Neural cell (in vitro differentiated cells): ENCODE results near the gene C1orf35.

Source experiments
- CTCF ChIP-seq: fragments of 450-650 bp; IDR thresholded peaks from 2 replicates; pipeline ENCODE4 v1.5.1; 2014; ENCODE audit warnings: antibody characterized with exemption, mild to moderate bottlenecking, moderate library complexity; ENCODE audit not compliant: poor library complexity, severe bottlenecking
- EP300 ChIP-seq: fragments of 450-650 bp; conservative IDR thresholded peaks from 2 replicates; pipeline ENCODE4 v1.6.1; 2014; ENCODE audit warnings: antibody characterized with exemption, mild to moderate bottlenecking, moderate library complexity; ENCODE audit not compliant: poor library complexity, severe bottlenecking
- EZH2 ChIP-seq: fragments of 200-600, 300-800 bp; shearing (Covaris generic), sonication (generic); IDR thresholded peaks from 2 replicates; pipeline ENCODE4 v1.6.1; 2014; ENCODE audit warnings: antibody characterized with exemption, low read length, borderline replicate concordance, mild to moderate bottlenecking; ENCODE audit not compliant: insufficient read depth, poor library complexity, severe bottlenecking
- MXI1 ChIP-seq: fragments of 450-650 bp; conservative IDR thresholded peaks from 2 replicates; pipeline ENCODE4 v1.6.1; 2014; ENCODE audit warnings: antibody characterized with exemption, mild to moderate bottlenecking; ENCODE audit not compliant: poor library complexity, severe bottlenecking
- POLR2AphosphoS5 ChIP-seq: IDR thresholded peaks from 2 replicates; pipeline ENCODE4 v1.6.1; 2012
- RAD21 ChIP-seq: fragments of 450-650 bp; conservative IDR thresholded peaks from 2 replicates; pipeline ENCODE4 v1.6.1; 2014; ENCODE audit warnings: antibody characterized with exemption, mild to moderate bottlenecking, moderate library complexity
- REST ChIP-seq: IDR thresholded peaks from 2 replicates; pipeline ENCODE4 v1.6.1; 2012; ENCODE audit warnings: borderline replicate concordance
- TAF1 ChIP-seq: IDR thresholded peaks from 2 replicates; pipeline ENCODE4 v1.6.1; 2012; ENCODE audit warnings: low read depth

GRCh38 chr1:228152097-228152917, 49.2 kb upstream of the C1orf35 start:
- TF ChIP-seq POLR2AphosphoS5, result no peak
- TF ChIP-seq CTCF, result no peak
- TF ChIP-seq EZH2, result no peak
- no peak for TF ChIP-seq TAF1
- no peak for TF ChIP-seq REST
- TF ChIP-seq RAD21, result no peak
- TF ChIP-seq MXI1, result no peak
- no peak for TF ChIP-seq EP300
